ENCODE data around the gene CSAG1.
A peak's percentile ranks its signal among the peaks of the same experiment; 100 is the strongest.
"Not testable (repeated sequence)": the region's sequence is repeated elsewhere in the genome, so short reads cannot be mapped to it uniquely, and the experiment has no call there.

CSAG1 gene

GRCh38 chrX:152733261-152733975, at the start of gene CSAG1, which contains the start of gene MAGEA12:
TSS of gene CSAG1 (minus strand) at chrX:152733721. CDS start at chrX:152732460, 1,261 bp downstream.
TSS of gene MAGEA12 (plus strand) at chrX:152733757. CDS start at chrX:152736162, 2,405 bp downstream.
- peak; percentile 4 for DNase-seq

- not testable (repeated sequence) for DNase-seq
Measured at GRCh38 chrX:152769549-152770289, 36.2 kb upstream of the CSAG1 start, which contains the start of gene MAGEA6. TSS of gene MAGEA6 (minus strand) at chrX:152769689. CDS start at chrX:152767650, 2,039 bp downstream.

GRCh38 chrX:152766562-152766961, 33.0 kb upstream of the CSAG1 start:
- DNase-seq, result not testable (repeated sequence)

- DNase-seq, result not testable (repeated sequence)
Measured at GRCh38 chrX:152761582-152761981, 28.1 kb upstream of the CSAG1 start.

- DNase-seq, result not testable (repeated sequence)
Measured at GRCh38 chrX:152759544-152759943, 26.0 kb upstream of the CSAG1 start.

- not testable (repeated sequence) for DNase-seq
Measured at GRCh38 chrX:152758918-152759317, 25.4 kb upstream of the CSAG1 start, which contains the start of gene CSAG3. TSS of gene CSAG3 (plus strand) at chrX:152759218.

GRCh38 chrX:152754871-152755270, 21.4 kb upstream of the CSAG1 start:
- not testable (repeated sequence) for DNase-seq

- DNase-seq, result not testable (repeated sequence)
Measured at GRCh38 chrX:152753686-152754650, 20.4 kb upstream of the CSAG1 start, which contains the start of gene MAGEA2. TSS of gene MAGEA2 (minus strand) at chrX:152753842. CDS start at chrX:152751363, 2,479 bp downstream.

GRCh38 chrX:152738560-152738959, 5.0 kb upstream of the CSAG1 start:
- no peak for DNase-seq

GRCh38 chrX:152736528-152736927, 3.0 kb upstream of the CSAG1 start:
- DNase-seq, result not testable (repeated sequence)

GRCh38 chrX:152735860-152736511, 2.5 kb upstream of the CSAG1 start:
- DNase-seq, result no peak

- no peak for DNase-seq
Measured at GRCh38 chrX:152735101-152735500, 1.6 kb upstream of the CSAG1 start.

- not testable (repeated sequence) for DNase-seq
Measured at GRCh38 chrX:152734143-152734858, 780 bp upstream of the CSAG1 start.

GRCh38 chrX:152725409-152725808, 8.1 kb downstream of the CSAG1 start:
- no peak for DNase-seq

GRCh38 chrX:152713815-152714787, 19.4 kb downstream of the CSAG1 start, which contains the start of gene MAGEA2B:
TSS of gene MAGEA2B (plus strand) at chrX:152714628. CDS start at chrX:152717107, 2,479 bp downstream.
- not testable (repeated sequence) for DNase-seq

GRCh38 chrX:152713195-152713594, 20.3 kb downstream of the CSAG1 start:
- DNase-seq, result not testable (repeated sequence)

- not testable (repeated sequence) for DNase-seq
Measured at GRCh38 chrX:152709173-152709572, 24.3 kb downstream of the CSAG1 start, which contains the start of gene CSAG2. TSS of gene CSAG2 (minus strand) at chrX:152709273. CDS start at chrX:152709112, 161 bp downstream.

- DNase-seq, result not testable (repeated sequence)
Measured at GRCh38 chrX:152706500-152706899, 27.0 kb downstream of the CSAG1 start.

- not testable (repeated sequence) for DNase-seq
Measured at GRCh38 chrX:152700390-152700789, 33.1 kb downstream of the CSAG1 start.

Measured in DMS53 (cell line).